Neural cell (in vitro differentiated cells): ENCODE results near the gene EXOC4.

Experiments
- EP300 ChIP-seq: fragments of 450-650 bp; conservative IDR thresholded peaks from 2 replicates; pipeline ENCODE4 v1.6.1; 2014; ENCODE audit warnings: antibody characterized with exemption, mild to moderate bottlenecking, moderate library complexity; ENCODE audit not compliant: poor library complexity, severe bottlenecking
- REST ChIP-seq: IDR thresholded peaks from 2 replicates; pipeline ENCODE4 v1.6.1; 2012; ENCODE audit warnings: borderline replicate concordance
- TAF1 ChIP-seq: IDR thresholded peaks from 2 replicates; pipeline ENCODE4 v1.6.1; 2012; ENCODE audit warnings: low read depth
- TF ChIP-seq, protein P1 (sequence below): fragments of 450-650 bp; IDR thresholded peaks from 2 replicates; pipeline ENCODE4 v1.5.1; 2014; ENCODE audit warnings: antibody characterized with exemption, mild to moderate bottlenecking, moderate library complexity; ENCODE audit not compliant: poor library complexity, severe bottlenecking

DNA sequence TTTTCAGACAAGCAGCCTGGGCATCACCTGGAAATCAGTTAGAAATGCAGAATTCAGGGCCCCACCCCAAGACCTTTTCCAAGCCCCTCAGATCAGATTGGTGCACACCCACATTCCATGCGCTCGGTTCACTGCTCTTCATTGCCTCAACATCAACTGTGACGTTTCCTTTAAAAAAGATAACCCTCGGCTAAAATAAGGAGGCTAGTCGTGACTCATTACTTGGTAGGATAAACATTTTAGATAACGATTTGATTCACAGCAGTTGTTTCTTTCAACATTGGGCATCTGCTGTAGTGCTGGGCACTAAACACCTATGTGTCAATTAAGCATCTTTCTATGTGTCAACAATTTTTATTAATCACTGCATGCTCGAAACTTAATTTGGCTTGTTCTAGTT, 683.2 kb downstream of the EXOC4 start:
- TF ChIP-seq REST (no peak), EP300 (no peak), TAF1 (no peak)
- TF ChIP-seq, protein P1, sequence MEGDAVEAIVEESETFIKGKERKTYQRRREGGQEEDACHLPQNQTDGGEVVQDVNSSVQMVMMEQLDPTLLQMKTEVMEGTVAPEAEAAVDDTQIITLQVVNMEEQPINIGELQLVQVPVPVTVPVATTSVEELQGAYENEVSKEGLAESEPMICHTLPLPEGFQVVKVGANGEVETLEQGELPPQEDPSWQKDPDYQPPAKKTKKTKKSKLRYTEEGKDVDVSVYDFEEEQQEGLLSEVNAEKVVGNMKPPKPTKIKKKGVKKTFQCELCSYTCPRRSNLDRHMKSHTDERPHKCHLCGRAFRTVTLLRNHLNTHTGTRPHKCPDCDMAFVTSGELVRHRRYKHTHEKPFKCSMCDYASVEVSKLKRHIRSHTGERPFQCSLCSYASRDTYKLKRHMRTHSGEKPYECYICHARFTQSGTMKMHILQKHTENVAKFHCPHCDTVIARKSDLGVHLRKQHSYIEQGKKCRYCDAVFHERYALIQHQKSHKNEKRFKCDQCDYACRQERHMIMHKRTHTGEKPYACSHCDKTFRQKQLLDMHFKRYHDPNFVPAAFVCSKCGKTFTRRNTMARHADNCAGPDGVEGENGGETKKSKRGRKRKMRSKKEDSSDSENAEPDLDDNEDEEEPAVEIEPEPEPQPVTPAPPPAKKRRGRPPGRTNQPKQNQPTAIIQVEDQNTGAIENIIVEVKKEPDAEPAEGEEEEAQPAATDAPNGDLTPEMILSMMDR: no peak
